ENCODE results near the gene ADAMTS14.

DNA sequence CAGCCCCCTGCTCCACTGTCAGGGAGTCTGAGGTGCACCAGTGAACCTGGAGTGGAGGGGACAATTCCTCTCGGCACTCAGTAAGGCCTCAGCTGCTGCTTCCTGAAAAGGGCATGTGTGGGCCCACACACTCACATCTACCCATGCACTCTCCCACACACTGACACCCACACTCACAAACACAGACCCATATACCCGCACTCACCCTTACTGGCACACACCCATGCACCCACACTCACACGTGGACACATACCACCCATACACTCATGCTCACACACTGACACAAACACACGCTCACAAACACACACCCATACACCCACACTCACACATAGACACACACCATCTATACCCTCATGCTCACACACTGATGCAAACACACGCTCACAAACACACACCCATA lies 31.9 kb downstream of the ADAMTS14 start:
- TF ChIP-seq CTCF (conservative IDR thresholded peaks at IDR 0.05; ENCODE audit: low read depth, low read length) (no peak), EZH2phosphoT487 (IDR thresholded peaks at IDR 0.05; ENCODE audit: borderline replicate concordance, low read length) (no peak), EZH2 (IDR thresholded peaks at IDR 0.05; ENCODE audit: low read length, unreplicated experiment) (no peak)

All from PC-3 (cell line).